Choroid plexus epithelial cell (primary cell): Measurements from ENCODE around the gene RASL10A.
"Not testable (repeated sequence)": the region's sequence is repeated elsewhere in the genome, so short reads cannot be mapped to it uniquely, and the experiment has no call there.

ENCODE experiments used
- DNase-seq: peaks from one replicate; pipeline ENCODE4 v3.0.0-alpha.2; 2010; ENCODE audit warnings: low read depth
- H3K4me3 ChIP-seq: 2 replicates; pipeline ENCODE4 v1.5.1; 2011; ENCODE audit warnings: low read depth, mild to moderate bottlenecking, control low read depth, low read length, moderate library complexity
- CTCF ChIP-seq: conservative IDR thresholded peaks from 2 replicates; pipeline ENCODE4 v1.5.1; 2011; ENCODE audit warnings: low read depth, mild to moderate bottlenecking, control low read depth, inconsistent platforms, low read length, moderate library complexity

RASL10A gene

GRCh38 chr22:29315286-29316140 is at the start of gene RASL10A:
RASL10A (minus strand) TSS chr22:29315697; CDS start chr22:29315246, 451 bp downstream.
- H3K4me3 ChIP-seq = peak within 1 kb of the TSS; percentile 26

GRCh38 chr22:29359469-29359868 is 44.0 kb upstream of the RASL10A start:
- H3K4me3 ChIP-seq = no peak overlapping the region
- peak; percentile 90 for TF ChIP-seq CTCF
- peak; percentile 77 for DNase-seq

More at GRCh38 chr22:29315286-29316140, at the start of gene RASL10A:
- no peak for TF ChIP-seq CTCF
- no peak for DNase-seq

DNA sequence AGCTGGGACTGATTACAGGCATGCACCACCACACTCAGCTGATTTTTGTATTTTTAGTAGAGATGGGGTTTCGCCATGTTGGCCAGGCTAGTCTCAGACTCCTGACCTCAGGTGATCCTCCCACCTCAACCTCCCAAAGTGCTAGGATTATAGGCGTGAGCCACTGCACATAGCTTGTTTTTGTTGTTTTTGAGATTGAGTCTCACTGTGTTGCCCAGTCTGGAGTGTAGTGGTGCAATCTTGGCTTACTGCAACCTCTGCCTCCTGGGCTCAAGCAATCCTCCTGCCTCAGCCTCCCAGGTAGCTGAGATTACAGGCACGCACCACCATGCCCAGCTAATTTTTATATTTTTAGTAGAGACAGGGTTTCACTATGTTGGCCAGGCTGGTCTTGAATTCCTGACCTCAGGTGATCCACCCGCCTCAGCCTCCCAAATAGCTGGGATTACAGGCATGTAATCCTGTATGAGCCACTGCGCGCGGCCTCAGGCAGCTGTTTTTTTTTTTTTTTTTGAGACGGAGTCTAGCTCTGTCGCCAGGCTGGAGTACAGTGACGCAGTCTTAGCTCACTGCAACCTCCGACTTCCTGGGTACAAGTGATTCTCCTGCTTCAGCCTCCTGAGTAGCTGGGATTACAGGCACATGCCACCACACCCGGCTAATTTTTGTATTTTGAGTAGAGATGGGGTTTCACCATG is 41.8 kb upstream of the RASL10A start:
- not testable (repeated sequence) for H3K4me3 ChIP-seq, DNase-seq

DNA sequence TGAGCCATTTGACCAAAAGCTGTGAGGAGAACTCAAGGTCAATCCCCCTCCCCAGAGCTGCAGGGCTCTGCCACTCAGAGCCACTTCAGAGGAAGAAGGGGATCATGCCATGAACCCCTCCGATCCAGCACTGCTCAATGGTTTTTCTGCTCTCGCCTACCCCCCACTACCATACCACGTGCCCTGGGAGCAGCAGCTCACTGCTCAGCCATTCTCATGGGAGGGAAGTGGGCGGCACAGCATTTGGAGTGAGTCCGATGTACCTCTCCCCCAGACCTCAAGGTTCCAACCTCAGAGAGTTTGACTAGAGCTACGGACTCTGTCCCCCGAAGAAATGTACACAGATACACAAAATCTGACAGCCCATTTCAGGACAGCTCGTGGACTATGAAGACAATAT is 38.4 kb upstream of the RASL10A start:
- no peak for TF ChIP-seq CTCF
- no peak overlapping the region for H3K4me3 ChIP-seq
- DNase-seq = no peak

- no peak overlapping the region for H3K4me3 ChIP-seq
- TF ChIP-seq CTCF = no peak
- DNase-seq = no peak
Measured at GRCh38 chr22:29353286-29353685, 37.8 kb upstream of the RASL10A start.

DNA sequence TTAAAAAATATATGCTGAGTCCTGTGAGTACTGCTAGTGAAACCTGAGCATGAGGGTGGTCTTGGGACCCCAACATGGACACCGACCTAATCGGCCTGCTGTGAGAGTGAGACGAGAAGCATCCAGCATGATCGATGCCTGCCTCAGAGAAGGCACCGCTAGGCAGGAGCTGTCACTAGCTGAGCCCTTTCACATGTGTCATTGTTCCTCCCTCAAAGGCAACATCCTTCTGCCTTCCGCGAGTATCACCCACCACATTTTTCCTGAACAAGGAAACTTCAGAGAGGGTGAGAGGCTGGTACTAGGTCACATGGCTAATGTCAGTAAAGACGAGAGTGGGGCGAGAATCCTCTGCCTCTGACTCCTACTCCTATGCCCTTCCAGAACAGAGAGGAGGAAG is 37.3 kb upstream of the RASL10A start:
- H3K4me3 ChIP-seq = no peak overlapping the region
- DNase-seq = no peak
- TF ChIP-seq CTCF = no peak

DNA sequence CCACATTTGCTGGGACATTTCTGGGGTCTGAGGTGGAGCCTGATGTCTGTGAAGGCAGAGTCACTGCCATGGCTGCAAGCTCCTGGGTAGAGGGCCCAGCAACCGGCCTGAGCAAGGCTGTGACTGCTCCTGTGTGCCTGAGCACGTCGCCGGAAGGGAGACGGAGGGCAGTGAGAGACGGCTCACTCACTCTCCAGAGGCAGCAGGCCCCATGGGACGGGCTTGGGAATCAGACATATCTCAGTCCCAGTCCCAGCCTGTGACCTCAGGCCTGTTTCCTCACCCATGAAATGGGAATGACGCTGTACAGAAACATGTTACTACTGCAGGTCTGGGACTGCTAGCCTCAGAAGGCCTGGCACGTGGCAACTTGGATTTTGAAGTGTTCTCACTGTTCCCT is 36.4 kb upstream of the RASL10A start:
- no peak for DNase-seq
- H3K4me3 ChIP-seq = no peak overlapping the region
- no peak for TF ChIP-seq CTCF
